Fibroblast of the aortic adventitia (primary cell): ENCODE data around the gene CTXND1. TPM values are rescaled to one million over a fixed set of nuclear protein-coding genes. Genes with fewer than 3 reads are reported as not detected.

Experiments used
- DNase-seq: peaks from one replicate; pipeline ENCODE4 v3.0.0-alpha.2; 2010; ENCODE audit warnings: low read depth
- H3K4me3 ChIP-seq: 2 replicates; pipeline ENCODE4 v1.5.1; 2011; ENCODE audit warnings: low read depth, mild to moderate bottlenecking, control low read depth, low read length, moderate library complexity
- total RNA-seq: library from RNA; depleted of rRNA; stranded (reverse); fragments of >200 nt; gene quantifications from 2 replicates; pipeline ENCODE4 v1.2.3, GENCODE V29; 2012; ENCODE audit warnings: low replicate concordance
- TF ChIP-seq, protein P1 (sequence below): IDR thresholded peaks from 2 replicates; pipeline ENCODE4 v1.5.1; 2011; ENCODE audit warnings: mild to moderate bottlenecking, low read length, control low read depth, inconsistent platforms; ENCODE audit not compliant: insufficient read depth

The CTXND1 gene
- total RNA-seq, 1 donor = not detected

DNA sequence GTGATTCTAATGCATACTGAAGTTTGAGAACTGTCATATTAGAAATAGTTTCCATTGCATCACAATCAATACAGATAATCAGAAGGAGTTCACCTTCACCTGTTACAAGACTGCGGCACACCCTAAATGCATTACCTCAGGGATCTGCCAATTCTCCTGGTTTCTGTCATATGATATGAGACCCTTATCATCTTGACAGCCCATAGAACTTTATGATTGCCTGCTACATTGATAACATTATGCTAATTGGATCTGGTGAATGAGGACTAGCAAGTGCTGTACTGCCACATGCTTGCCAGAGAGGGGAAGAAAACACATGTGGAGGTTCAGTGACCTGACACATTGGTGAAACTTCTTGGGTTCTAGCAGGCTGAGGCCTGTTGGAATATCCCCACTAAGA lies 57.8 kb downstream of the CTXND1 start:
- TF ChIP-seq, protein P1, sequence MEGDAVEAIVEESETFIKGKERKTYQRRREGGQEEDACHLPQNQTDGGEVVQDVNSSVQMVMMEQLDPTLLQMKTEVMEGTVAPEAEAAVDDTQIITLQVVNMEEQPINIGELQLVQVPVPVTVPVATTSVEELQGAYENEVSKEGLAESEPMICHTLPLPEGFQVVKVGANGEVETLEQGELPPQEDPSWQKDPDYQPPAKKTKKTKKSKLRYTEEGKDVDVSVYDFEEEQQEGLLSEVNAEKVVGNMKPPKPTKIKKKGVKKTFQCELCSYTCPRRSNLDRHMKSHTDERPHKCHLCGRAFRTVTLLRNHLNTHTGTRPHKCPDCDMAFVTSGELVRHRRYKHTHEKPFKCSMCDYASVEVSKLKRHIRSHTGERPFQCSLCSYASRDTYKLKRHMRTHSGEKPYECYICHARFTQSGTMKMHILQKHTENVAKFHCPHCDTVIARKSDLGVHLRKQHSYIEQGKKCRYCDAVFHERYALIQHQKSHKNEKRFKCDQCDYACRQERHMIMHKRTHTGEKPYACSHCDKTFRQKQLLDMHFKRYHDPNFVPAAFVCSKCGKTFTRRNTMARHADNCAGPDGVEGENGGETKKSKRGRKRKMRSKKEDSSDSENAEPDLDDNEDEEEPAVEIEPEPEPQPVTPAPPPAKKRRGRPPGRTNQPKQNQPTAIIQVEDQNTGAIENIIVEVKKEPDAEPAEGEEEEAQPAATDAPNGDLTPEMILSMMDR = no peak
- no peak overlapping the region for H3K4me3 ChIP-seq
- DNase-seq = no peak

DNA sequence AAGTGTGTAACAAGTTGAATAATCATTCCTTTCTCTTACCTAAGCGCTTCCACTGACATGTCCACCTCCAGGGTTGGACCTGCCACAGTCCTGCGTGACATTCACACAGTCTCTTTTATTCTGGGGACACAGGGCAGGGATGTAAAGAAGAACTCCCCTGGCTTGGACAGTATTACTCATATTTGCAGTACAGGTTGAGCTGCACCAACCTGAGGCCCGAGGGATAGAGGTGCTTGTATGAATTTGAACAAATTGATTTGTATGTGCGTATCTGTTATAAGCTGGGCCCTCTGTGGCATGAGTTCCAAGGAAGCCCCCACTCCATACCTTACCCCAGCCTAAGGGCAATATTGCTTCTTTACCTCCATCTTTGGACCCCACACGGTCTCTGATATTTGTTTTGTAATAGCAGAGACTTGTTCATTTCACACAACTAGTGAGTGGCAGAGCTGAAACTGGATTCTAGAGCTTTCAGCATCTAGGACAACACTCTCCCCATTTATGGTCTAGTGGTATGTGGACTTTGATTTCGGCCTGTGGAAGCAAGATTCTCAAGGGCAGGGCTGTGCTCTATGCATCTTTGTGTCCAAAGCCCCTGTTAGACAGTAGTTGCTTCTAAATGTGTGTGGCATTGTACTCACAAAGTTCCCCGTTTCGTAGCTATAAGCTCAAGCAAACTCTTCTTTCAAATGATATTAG lies 60.0 kb downstream of the CTXND1 start:
- no peak overlapping the region for H3K4me3 ChIP-seq
- no peak for DNase-seq
- TF ChIP-seq, protein P1 = no peak

DNA sequence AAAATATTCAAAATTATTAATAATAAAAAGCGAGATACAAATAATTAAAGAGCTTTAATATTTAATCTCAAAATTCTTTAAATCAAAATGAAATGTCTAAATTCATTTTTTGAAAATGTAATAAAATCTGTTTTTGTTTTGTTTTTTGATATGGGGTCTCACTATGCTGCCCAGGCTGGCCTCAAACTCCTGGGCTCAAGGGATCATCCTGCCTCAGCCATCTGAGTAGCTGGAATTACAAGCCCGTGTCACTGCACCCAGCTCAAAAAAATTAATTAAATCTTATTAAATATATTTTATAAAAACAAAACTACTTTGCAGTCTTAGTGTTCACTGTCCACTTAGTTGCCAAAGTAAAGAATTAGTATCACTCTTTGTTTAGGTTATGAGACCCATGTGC lies 60.8 kb downstream of the CTXND1 start:
- TF ChIP-seq, protein P1 = no peak
- DNase-seq = no peak
- H3K4me3 ChIP-seq = no peak overlapping the region

DNA sequence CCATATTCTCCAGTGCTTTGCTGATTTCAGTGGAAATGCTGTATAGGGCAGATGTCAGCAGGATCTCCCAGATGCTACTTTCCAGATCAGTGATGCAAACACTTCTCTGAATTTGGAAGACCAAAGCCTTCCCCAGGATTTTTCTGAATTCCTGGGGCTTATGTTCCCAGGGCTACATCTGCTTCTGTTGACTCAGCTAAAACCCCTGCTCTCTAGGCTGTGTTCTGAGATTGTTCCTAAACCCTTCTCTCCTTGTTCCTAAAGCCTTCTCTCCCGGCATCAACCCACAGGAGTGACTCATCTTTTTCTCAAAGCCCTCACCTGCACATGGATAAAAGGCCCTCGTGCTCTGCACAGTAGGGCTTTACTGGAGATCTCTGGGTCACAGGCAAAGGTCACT lies 63.8 kb downstream of the CTXND1 start:
- no peak for DNase-seq
- H3K4me3 ChIP-seq = no peak overlapping the region
- TF ChIP-seq, protein P1 = no peak

DNA sequence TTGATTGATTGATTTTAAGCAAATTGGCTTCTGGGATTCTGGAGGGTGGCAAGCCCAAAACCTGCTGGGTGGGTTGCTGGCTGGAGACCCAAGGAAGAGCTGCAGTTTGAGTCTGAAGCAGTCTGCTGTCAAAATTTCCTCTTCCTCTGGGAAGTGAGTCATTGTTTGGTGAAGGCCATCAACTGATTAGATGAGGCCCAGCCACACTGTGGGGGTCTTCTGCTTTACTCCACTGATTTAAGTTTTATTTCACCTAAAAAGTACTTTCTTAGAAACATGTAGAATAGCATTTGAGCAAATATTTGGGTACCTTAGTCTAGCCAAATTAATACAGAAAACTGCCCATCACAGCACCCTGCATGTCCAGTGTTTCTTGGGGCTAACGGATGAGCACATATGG lies 65.4 kb downstream of the CTXND1 start:
- no peak overlapping the region for H3K4me3 ChIP-seq
- no peak for DNase-seq
- TF ChIP-seq, protein P1 = no peak

DNA sequence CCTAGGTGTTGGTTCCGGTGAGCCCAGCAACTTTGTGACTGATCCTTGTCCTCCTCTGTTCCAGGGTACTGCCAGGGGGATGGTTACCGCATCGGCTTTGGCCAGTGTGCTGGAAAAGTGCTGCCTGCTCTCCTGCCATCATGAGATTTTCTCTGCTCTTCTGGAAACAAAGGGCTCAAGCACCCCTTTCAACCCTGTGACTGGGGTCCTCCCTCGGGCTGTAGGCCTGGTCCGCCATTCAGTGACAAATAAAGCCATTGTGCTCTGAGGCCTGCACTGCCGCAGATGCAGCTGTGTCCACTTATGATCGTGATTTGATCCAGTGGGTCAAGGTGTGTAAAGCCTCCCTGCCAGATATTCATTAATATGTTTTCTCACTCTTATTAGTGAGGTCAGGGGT lies 65.9 kb downstream of the CTXND1 start:
- TF ChIP-seq, protein P1 = no peak
- H3K4me3 ChIP-seq = no peak overlapping the region
- no peak for DNase-seq

DNA sequence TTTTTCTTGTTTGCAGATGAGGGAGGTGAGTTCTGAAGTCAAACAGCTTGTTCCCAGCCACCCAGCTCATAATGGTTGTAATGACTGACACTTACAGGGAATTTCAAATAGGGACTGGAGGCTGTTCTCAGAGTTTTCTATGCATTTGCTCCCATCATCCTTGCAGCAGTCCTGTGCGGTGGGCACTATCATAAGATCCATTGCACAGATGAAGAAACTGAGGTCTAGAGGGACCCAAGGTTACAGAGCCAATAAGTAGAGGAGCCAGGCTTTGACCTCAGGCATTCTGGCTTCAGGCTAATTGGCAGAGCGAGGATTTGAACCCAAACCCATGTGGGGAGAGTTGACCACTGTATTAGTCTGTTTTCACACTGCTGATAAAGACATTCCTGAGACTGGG lies 66.9 kb downstream of the CTXND1 start:
- DNase-seq = no peak
- no peak overlapping the region for H3K4me3 ChIP-seq
- TF ChIP-seq, protein P1 = no peak
